H1 (cell line): ENCODE results near the gene TKTL2. TPM values are rescaled to one million over a fixed set of nuclear protein-coding genes. Genes with fewer than 3 reads are reported as not detected.
A peak's percentile ranks its signal among the peaks of the same experiment; 100 is the strongest.

Experiments
- CTCF ChIA-PET: fragments of 300-600 bp; sonication (Branson Sonifier 250); formaldehyde crosslinking; loops from one replicate; lab custom pipeline; 2021; ENCODE audit not compliant: partially characterized antibody; lab: Charles Lee
- POLR2A ChIA-PET: fragments of 300-600 bp; sonication (Branson Sonifier 250); formaldehyde crosslinking; loops from one replicate; lab custom pipeline; 2021; ENCODE audit warnings: inconsistent platforms; ENCODE audit not compliant: partially characterized antibody; lab: Charles Lee
- DNase-seq, 2 experiments: peaks; one replicate each; pipeline versions ENCODE4 v3.0.0 to v3.0.0-alpha.2; 2010 to 2022; ENCODE audit warnings: low spot score in 2 of 2, low read depth in 1 of 2, mixed read lengths in 1 of 2
- FAIRE-seq: peaks from 2 replicates; lab custom pipeline; 2011; peaks lifted over from hg19 to GRCh38; lab: Jason Lieb, UNC
- H2AFZ ChIP-seq: 2 replicates; pipeline ENCODE4 v1.8.1; 2012; ENCODE audit warnings: low read length, inconsistent platforms
- H2AK5ac ChIP-seq: 2 replicates; pipeline ENCODE4 v1.6.1; 2013; ENCODE audit warnings: low read depth, low read length
- H2BK120ac ChIP-seq: replicated peaks from 2 replicates; pipeline ENCODE3; 2013; ENCODE audit warnings: low read depth, low read length, inconsistent platforms
- H2BK12ac ChIP-seq: 2 replicates; pipeline ENCODE4 v1.6.1; 2013; ENCODE audit warnings: low read depth, low read length
- H2BK15ac ChIP-seq: 2 replicates; pipeline ENCODE4 v1.6.1; 2013; ENCODE audit warnings: low read length
- H2BK20ac ChIP-seq: 2 replicates; pipeline ENCODE4 v1.6.1; 2013; ENCODE audit warnings: low read length
- H2BK5ac ChIP-seq: 2 replicates; pipeline ENCODE4 v1.6.1; 2013; ENCODE audit warnings: low read depth, low read length
- H3K14ac ChIP-seq: 2 replicates; pipeline ENCODE4 v1.6.1; 2013; ENCODE audit warnings: inconsistent platforms; ENCODE audit not compliant: insufficient read length
- H3K18ac ChIP-seq: 2 replicates; pipeline ENCODE4 v1.6.1; 2013; ENCODE audit warnings: low read length; ENCODE audit errors: extremely low read depth
- H3K23ac ChIP-seq: 2 replicates; pipeline ENCODE4 v1.6.1; 2013; ENCODE audit warnings: inconsistent platforms; ENCODE audit not compliant: insufficient read length
- H3K23me2 ChIP-seq: 2 replicates; pipeline ENCODE4 v1.6.1; 2013; ENCODE audit warnings: low read depth, low read length
- H3K27ac ChIP-seq: 2 replicates; pipeline ENCODE4 v1.6.1; 2011; ENCODE audit warnings: low read depth, low read length, inconsistent platforms
- H3K27me3 ChIP-seq, 4 experiments: replicated peaks in 1 of 4; 1 replicate in 1 of 4; 2 replicates in 3 of 4; pipeline versions ENCODE4 v1.6.1 to v1.8.1; 2011 to 2013; ENCODE audit warnings: low read length in 3 of 4, mild to moderate bottlenecking in 3 of 4, inconsistent platforms in 2 of 4, mixed read lengths in 2 of 4, moderate library complexity in 1 of 4; ENCODE audit not compliant: control insufficient read depth in 3 of 4, insufficient read depth in 3 of 4; ENCODE audit errors: extremely low read depth in 1 of 4
- H3K36me3 ChIP-seq, 4 experiments: 2 replicates each; pipeline versions ENCODE4 v1.6.1 to v1.8.1; 2011 to 2013; ENCODE audit warnings: mild to moderate bottlenecking in 4 of 4, low read length in 3 of 4, moderate library complexity in 2 of 4, control low read depth in 1 of 4, inconsistent platforms in 1 of 4; ENCODE audit not compliant: insufficient read depth in 4 of 4, control insufficient read depth in 2 of 4
- H3K4ac ChIP-seq: replicated peaks from 2 replicates; pipeline ENCODE3; 2013; ENCODE audit warnings: low read length, low read depth, mixed read lengths, inconsistent platforms; ENCODE audit not compliant: insufficient read length
- H3K4me1 ChIP-seq, 4 experiments: replicated peaks in 1 of 4; 1 replicate in 1 of 4; 2 replicates in 3 of 4; pipeline versions ENCODE4 v1.6.1 to v1.8.1; 2011 to 2013; ENCODE audit warnings: low read length in 3 of 4, inconsistent platforms in 2 of 4, mixed read lengths in 1 of 4; ENCODE audit not compliant: insufficient read depth in 4 of 4, control insufficient read depth in 3 of 4
- H3K4me2 ChIP-seq, 2 experiments: 2 replicates each; pipeline versions ENCODE4 v1.6.1 to v1.8.1; 2011 to 2013; ENCODE audit warnings: low read depth in 2 of 2, low read length in 2 of 2, control low read depth in 1 of 2, inconsistent platforms in 1 of 2, mild to moderate bottlenecking in 1 of 2; ENCODE audit not compliant: insufficient read depth in 1 of 2
- H3K4me3 ChIP-seq, 4 experiments: fragments of 200-600, 300-600 bp in 1 of 4; sonication (generic), shearing (Covaris generic), sonication (Bioruptor Twin) in 1 of 4; 2 replicates each; pipeline versions ENCODE4 v1.5.1 to v1.8.1; 2011 to 2016; ENCODE audit warnings: low read length in 4 of 4, low read depth in 3 of 4, control low read depth in 2 of 4, inconsistent platforms in 2 of 4, mild to moderate bottlenecking in 2 of 4, mixed read lengths in 1 of 4, moderate library complexity in 1 of 4; ENCODE audit not compliant: insufficient read depth in 2 of 4; ENCODE audit errors: extremely low read depth in 1 of 4
- H3K56ac ChIP-seq: replicated peaks from 2 replicates; pipeline ENCODE3; 2013; ENCODE audit warnings: low read depth, mild to moderate bottlenecking, mixed read lengths, low read length, inconsistent platforms; ENCODE audit not compliant: insufficient read length
- H3K79me1 ChIP-seq: 2 replicates; pipeline ENCODE4 v1.6.1; 2013; ENCODE audit warnings: low read depth, low read length, control low read depth
- H3K79me2 ChIP-seq, 2 experiments: 2 replicates each; pipeline versions ENCODE4 v1.6.1 to v1.8.1; 2012 to 2013; ENCODE audit warnings: low read length in 2 of 2, mild to moderate bottlenecking in 2 of 2, inconsistent platforms in 1 of 2; ENCODE audit not compliant: insufficient read depth in 2 of 2, control insufficient read depth in 1 of 2
- H3K9ac ChIP-seq, 4 experiments: replicated peaks in 1 of 4; 1 replicate in 1 of 4; 2 replicates in 3 of 4; pipeline versions ENCODE4 v1.6.1 to v1.8.1; 2011 to 2013; ENCODE audit warnings: low read depth in 3 of 4, low read length in 3 of 4, control low read depth in 2 of 4, mild to moderate bottlenecking in 2 of 4, moderate library complexity in 2 of 4, inconsistent platforms in 1 of 4; ENCODE audit errors: extremely low read depth in 1 of 4
- H3K9me3 ChIP-seq, 2 experiments: 2 replicates each; pipeline versions ENCODE4 v1.6.1 to v1.8.1; 2012 to 2013; ENCODE audit warnings: mild to moderate bottlenecking in 2 of 2, moderate library complexity in 2 of 2, control low read depth in 1 of 2, inconsistent platforms in 1 of 2, low read depth in 1 of 2, low read length in 1 of 2, mixed read lengths in 1 of 2; ENCODE audit not compliant: insufficient read depth in 2 of 2
- H4K20me1 ChIP-seq, 2 experiments: replicated peaks in 1 of 2; 2 replicates each; pipeline versions ENCODE3 to v1.8.1; 2011 to 2013; ENCODE audit warnings: inconsistent platforms in 2 of 2, low read length in 2 of 2, mild to moderate bottlenecking in 1 of 2; ENCODE audit not compliant: insufficient read depth in 2 of 2, control insufficient read depth in 1 of 2
- H4K5ac ChIP-seq: 2 replicates; pipeline ENCODE4 v1.6.1; 2013; ENCODE audit warnings: low read length, low read depth, mixed read lengths, inconsistent platforms; ENCODE audit not compliant: insufficient read length
- H4K8ac ChIP-seq: 2 replicates; pipeline ENCODE4 v1.8.0; 2013; ENCODE audit warnings: mild to moderate bottlenecking, moderate library complexity, low read length, inconsistent platforms; ENCODE audit not compliant: insufficient read depth; ENCODE audit errors: extremely low read depth
- H4K91ac ChIP-seq: replicated peaks from 2 replicates; pipeline ENCODE3; 2013; ENCODE audit warnings: low read length, mixed read lengths, inconsistent platforms; ENCODE audit not compliant: insufficient read length
- KDM1A ChIP-seq: fragments of 200-600, 300-600 bp; sonication (generic); IDR thresholded peaks from 2 replicates; pipeline ENCODE4 v1.7.1; 2016; ENCODE audit warnings: mild to moderate bottlenecking, low read length, borderline replicate concordance
- RFX5 ChIP-seq: IDR thresholded peaks from 2 replicates; pipeline ENCODE4 v1.6.1; 2011; ENCODE audit warnings: low read depth, low read length, improper control_type of control experiment, borderline replicate concordance
- WGBS, 2 experiments: shearing (Covaris generic) in 1 of 2; methylation state at CpG; one replicate each; pipeline versions ENCODE4 v1.1.6 to v1.1.7; 2013 to 2015; ENCODE audit warnings: low lambda C conversion rate in 2 of 2, mixed read lengths in 2 of 2, inconsistent platforms in 1 of 2, low coverage in 1 of 2, missing lambda C conversion rate in 1 of 2; ENCODE audit not compliant: insufficient replicate concordance in 2 of 2, insufficient coverage in 1 of 2, insufficient read length in 1 of 2; ENCODE audit errors: extremely low coverage in 1 of 2, missing lambda C conversion rate in 1 of 2; 5-methylcytosine and 5-hydroxymethylcytosine counted together
- polyA plus RNA-seq, 7 experiments: library from polyadenylated mRNA; depleted of rRNA in 3 of 7; stranded (reverse) in 5 of 7; unstranded in 2 of 7; fragments of >200 nt in 5 of 7; fragments of 200-250 nt in 2 of 7; gene quantifications; 1 replicate in 5 of 7; 2 replicates in 1 of 7; 4 replicates in 1 of 7; pipeline versions ENCODE4 v1.2.1 to v1.2.3, GENCODE V29; 2011 to 2013; ENCODE audit warnings: missing spikeins in 2 of 7, mixed read lengths in 2 of 7
- total RNA-seq: library from RNA; stranded (reverse); fragmentation: NEBNext Ultra II Directional; extraction: Animal tissue kit (Norgen Biotek cat#: 25700); gene quantifications from 2 replicates; pipeline ENCODE4 v1.2.1, GENCODE V29; 2021

TKTL2 gene
- total and polyA plus RNA-seq, 2 of the 8 experiments (the other 6 are each of a cell fraction or from before 2014, with no cell fraction given) = not detected

GRCh38 chr4:163493643-163494359, 20.2 kb upstream of the TKTL2 start:
- H2BK5ac ChIP-seq = peak overlapping the region; percentile 89; the same call in 1 of the 2 replicates
- peak overlapping the region; percentile 13 for H3K18ac ChIP-seq
- peak overlapping the region; percentile 100 for H4K8ac ChIP-seq
- H3K56ac ChIP-seq = peak overlapping the region; percentile 71
- no peaks in the 10 kb centered on the region for H3K23me2 ChIP-seq
- no peaks in the 10 kb centered on the region for H3K9me3 ChIP-seq
- H4K5ac ChIP-seq = peak overlapping the region; percentile 88
- H3K79me2 ChIP-seq = peaks cover 24 to 41% of the 10 kb centered on the region in 2 experiments
- TF ChIP-seq RFX5 (no peak), KDM1A (peak; percentile 24; the same call in 1 of the 2 replicates)
- H2BK20ac ChIP-seq = no peak overlapping the region
- H3K79me1 ChIP-seq = no peaks in the 10 kb centered on the region
- no peak overlapping the region for H2BK12ac ChIP-seq
- peak overlapping the region; percentile 93; the same call in 1 of the 2 replicates for H3K27ac ChIP-seq
- no peak overlapping the region for H3K4ac ChIP-seq
- H3K23ac ChIP-seq = no peak overlapping the region
- H3K27me3 ChIP-seq = no peaks in the 10 kb centered on the region
- no peak overlapping the region for H3K14ac ChIP-seq
- FAIRE-seq = no peak
- no peak overlapping the region for H2AK5ac ChIP-seq
- peak overlapping the region; percentile 78 for H2AFZ ChIP-seq
- no peak overlapping the region for H2BK120ac ChIP-seq
- peaks cover 0 to 4% (median 2%) of the 10 kb centered on the region in 4 experiments; a peak in 1 of 8 replicates for H3K36me3 ChIP-seq
- no peak for DNase-seq
- H3K4me1 ChIP-seq = 0 out of 7 replicates have a peak, but pooled peaks cover 0 to 3% (median 0%) of the 10 kb centered on the region in 4 experiments
- ChIA-PET POLR2A (interaction anchor here (0.6 to 3.6 kb wide), 32 partner anchors 9 to 1275 kb away, joined by 3 to 38 read pairs (median 4); partner anchors contain the start of genes NPY1R and TKTL2), CTCF (interaction anchor here (0.5 to 3.4 kb wide), 11 partner anchors 8 to 875 kb away, joined by 3 to 20 read pairs (median 4); no protein-coding TSS in a partner anchor)
- peak overlapping the region; percentile 77 to 83 for H3K4me2 ChIP-seq
- 71% methylated on average over 11 of the region's 28 CpGs; no CpG with 5 or more reads in 1 of the 2 experiments for WGBS, 2 experiments
- no peak overlapping the region for H2BK15ac ChIP-seq
- peak overlapping the region; percentile 53 to 98 (median 92) for H3K9ac ChIP-seq
- peak overlapping the region; percentile 86 to 97 (median 89) for H3K4me3 ChIP-seq
- H4K20me1 ChIP-seq = no peaks in the 10 kb centered on the region
- H4K91ac ChIP-seq = peak overlapping the region; percentile 3
